Karpas-422 (cell line): ENCODE measurements around the gene KATNIP. TPM values are rescaled to one million over a fixed set of nuclear protein-coding genes. Genes with fewer than 3 reads are reported as not detected.
A peak's percentile ranks its signal among the peaks of the same experiment; 100 is the strongest.
"Not testable (repeated sequence)": the region's sequence is repeated elsewhere in the genome, so short reads cannot be mapped to it uniquely, and the experiment has no call there.

Experiments used
- DNase-seq: peaks from one replicate; pipeline ENCODE4 v3.0.0-alpha.2; 2015
- H2AFZ ChIP-seq: fragments of 200-600 bp; sonication (generic); 2 replicates; pipeline ENCODE4 v1.6.1; 2014; ENCODE audit warnings: antibody characterized with exemption, low read length, mixed read lengths
- H3K27ac ChIP-seq: fragments of 200-600 bp; sonication (generic); 2 replicates; pipeline ENCODE4 v1.5.1; 2014; ENCODE audit warnings: mild to moderate bottlenecking, low read length, moderate library complexity
- H3K27me3 ChIP-seq: fragments of 200-600 bp; sonication (generic); 2 replicates; pipeline ENCODE4 v1.6.1; 2014; ENCODE audit warnings: low read length, mixed read lengths
- H3K36me3 ChIP-seq: fragments of 200-600 bp; sonication (generic); 2 replicates; pipeline ENCODE4 v1.6.1; 2014; ENCODE audit warnings: low read length, mixed read lengths; ENCODE audit not compliant: insufficient read depth
- H3K4me1 ChIP-seq: fragments of 200-600 bp; sonication (generic); 2 replicates; pipeline ENCODE4 v1.6.1; 2014; ENCODE audit warnings: mild to moderate bottlenecking, low read length, mixed read lengths
- H3K4me2 ChIP-seq: fragments of 200-600 bp; sonication (generic); 2 replicates; pipeline ENCODE4 v1.6.1; 2014; ENCODE audit warnings: low read length, low read depth, mild to moderate bottlenecking; ENCODE audit not compliant: poor library complexity, severe bottlenecking
- H3K4me3 ChIP-seq: fragments of 200-600 bp; sonication (generic); 2 replicates; pipeline ENCODE4 v1.5.1; 2014; ENCODE audit warnings: mild to moderate bottlenecking, antibody characterized with exemption, low read length, mixed read lengths
- H3K79me2 ChIP-seq: fragments of 200-600 bp; sonication (generic); 2 replicates; pipeline ENCODE4 v1.6.1; 2014; ENCODE audit warnings: mild to moderate bottlenecking, low read length, mixed read lengths
- H3K9ac ChIP-seq: fragments of 200-600 bp; sonication (generic); 2 replicates; pipeline ENCODE4 v1.6.0; 2014; ENCODE audit warnings: low read length
- H3K9me2 ChIP-seq: fragments of 200-600 bp; sonication (generic), shearing (Covaris generic); replicated peaks from 2 replicates; pipeline ENCODE4 v1.6.0; 2014; ENCODE audit warnings: mild to moderate bottlenecking, low read length, moderate library complexity; ENCODE audit not compliant: insufficient read depth
- H3K9me3 ChIP-seq: fragments of 300-700, 200-600 bp; sonication (generic); 2 replicates; pipeline ENCODE4 v1.6.1; 2014; ENCODE audit warnings: low read length, mixed read lengths
- H4K20me1 ChIP-seq: fragments of 200-600 bp; sonication (generic); 2 replicates; pipeline ENCODE4 v1.6.1; 2014; ENCODE audit warnings: mild to moderate bottlenecking, antibody characterized with exemption, low read length, low read depth; ENCODE audit not compliant: insufficient read depth
- total RNA-seq: library from RNA; depleted of rRNA; stranded (reverse); fragments of >200 nt; shearing (Covaris generic); gene quantifications from 2 replicates; pipeline ENCODE4 v1.2.3, GENCODE V29; 2014; ENCODE audit warnings: low replicate concordance

KATNIP gene
- total RNA-seq, 1 experiment from 2014 or later = 8.5 TPM

DNA sequence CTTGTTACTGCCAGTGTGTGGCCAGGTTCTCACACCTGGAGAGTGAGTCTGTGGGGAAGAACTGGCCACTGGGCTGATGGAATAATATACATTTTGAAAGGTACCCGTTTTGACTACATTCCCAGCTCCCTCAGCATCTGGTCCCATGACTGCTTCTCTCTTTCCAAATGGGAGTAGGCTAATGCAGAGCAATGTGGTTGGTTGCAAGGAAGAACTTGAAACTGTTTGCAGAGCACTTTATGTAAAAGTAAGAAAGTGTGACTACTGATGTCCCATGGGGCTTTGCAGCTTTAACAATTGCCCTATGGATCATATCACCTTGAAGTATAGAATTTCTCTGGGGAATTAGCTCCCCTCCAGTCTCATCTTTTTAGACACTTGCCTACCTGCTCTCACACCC, 9.0 kb downstream of the KATNIP start:
- Histone ChIP-seq H3K4me1 (peaks cover 10% of the 10 kb centered on the region), H3K4me2 (peak overlapping the region; percentile 27), H3K79me2 (peaks cover 64% of the 10 kb centered on the region), H4K20me1 (no peaks in the 10 kb centered on the region), H2AFZ (0 out of 2 replicates have a peak overlapping the region, but pooled peaks have one; percentile 2), H3K9me3 (no peaks in the 10 kb centered on the region), H3K27ac (no peak overlapping the region), H3K9me2 (no peaks in the 10 kb centered on the region), H3K4me3 (no peak overlapping the region), H3K27me3 (no peaks in the 10 kb centered on the region), H3K9ac (no peak overlapping the region), H3K36me3 (no peaks in the 10 kb centered on the region)
- no peak for DNase-seq

- Histone ChIP-seq H3K9ac (no peak overlapping the region), H3K4me1 (peaks cover 10% of the 10 kb centered on the region), H3K4me2 (no peak overlapping the region), H2AFZ (no peak overlapping the region), H3K9me3 (no peaks in the 10 kb centered on the region), H3K4me3 (no peak overlapping the region), H3K79me2 (peaks cover 67% of the 10 kb centered on the region), H3K27ac (no peak overlapping the region), H3K9me2 (no peaks in the 10 kb centered on the region), H4K20me1 (no peaks in the 10 kb centered on the region), H3K27me3 (no peaks in the 10 kb centered on the region), H3K36me3 (no peaks in the 10 kb centered on the region)
- no peak for DNase-seq
Observed at GRCh38 chr16:27561216-27561615, 11.3 kb downstream of the KATNIP start.

DNA sequence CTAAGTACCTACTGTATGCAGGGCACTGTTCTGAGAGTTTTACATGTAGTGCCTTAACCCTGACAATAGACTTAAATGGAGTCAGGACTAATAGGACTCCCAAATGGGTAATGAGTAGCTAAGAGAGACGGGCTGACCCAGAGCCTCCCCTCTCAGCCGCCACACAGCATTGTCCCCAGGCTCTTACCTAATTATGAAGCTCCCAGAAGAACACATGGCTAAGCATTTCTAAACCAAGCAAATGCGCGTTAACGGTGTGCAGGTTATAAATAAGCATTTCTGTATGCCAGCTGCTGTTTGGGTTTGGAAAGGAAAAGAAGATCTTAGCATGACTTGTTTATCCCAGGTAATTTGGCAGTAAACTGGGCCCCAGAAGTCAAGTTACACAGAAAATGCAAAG, 14.3 kb downstream of the KATNIP start:
- H3K4me1 ChIP-seq = peaks cover under 1% of the 10 kb centered on the region
- H3K9me2 ChIP-seq = no peaks in the 10 kb centered on the region
- H3K27me3 ChIP-seq = no peaks in the 10 kb centered on the region
- H2AFZ ChIP-seq = no peak overlapping the region
- no peak overlapping the region for H3K9ac ChIP-seq
- H3K36me3 ChIP-seq = no peaks in the 10 kb centered on the region
- no peak overlapping the region for H3K27ac ChIP-seq
- H3K4me2 ChIP-seq = no peak overlapping the region
- no peaks in the 10 kb centered on the region for H4K20me1 ChIP-seq
- H3K9me3 ChIP-seq = no peaks in the 10 kb centered on the region
- no peak for DNase-seq
- H3K4me3 ChIP-seq = no peak overlapping the region
- peaks cover 56% of the 10 kb centered on the region for H3K79me2 ChIP-seq

DNA sequence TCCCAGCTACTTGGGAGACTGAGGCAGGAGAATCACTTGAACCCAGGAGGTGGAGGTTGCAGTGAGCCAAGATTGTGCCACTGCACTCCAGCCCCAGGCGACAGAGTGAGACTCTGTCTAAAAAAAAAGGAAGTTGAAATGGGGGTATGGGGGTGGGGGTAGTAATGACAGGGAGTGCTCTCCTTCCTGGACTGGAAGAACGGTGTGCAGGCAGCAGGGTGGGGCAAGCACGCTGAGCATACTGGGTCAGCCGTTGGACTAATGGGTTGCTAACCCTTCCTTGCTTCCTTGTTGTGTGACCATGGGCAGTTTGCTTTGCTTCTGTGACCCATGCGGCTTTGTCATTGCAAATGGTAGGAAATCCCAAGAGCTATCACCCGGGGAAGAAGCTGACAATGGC, 16.5 kb downstream of the KATNIP start:
- H4K20me1 ChIP-seq = no peaks in the 10 kb centered on the region
- H3K4me1 ChIP-seq = no peaks in the 10 kb centered on the region
- no peaks in the 10 kb centered on the region for H3K9me3 ChIP-seq
- H2AFZ ChIP-seq = no peak overlapping the region
- DNase-seq = no peak
- H3K36me3 ChIP-seq = no peaks in the 10 kb centered on the region
- H3K9me2 ChIP-seq = no peaks in the 10 kb centered on the region
- H3K4me2 ChIP-seq = no peak overlapping the region
- H3K27me3 ChIP-seq = no peaks in the 10 kb centered on the region
- H3K27ac ChIP-seq = no peak overlapping the region
- no peak overlapping the region for H3K9ac ChIP-seq
- no peak overlapping the region for H3K4me3 ChIP-seq
- peaks cover 50% of the 10 kb centered on the region for H3K79me2 ChIP-seq

GRCh38 chr16:27568077-27568476, 18.1 kb downstream of the KATNIP start:
- Histone ChIP-seq H3K9me2 (no peaks in the 10 kb centered on the region), H2AFZ (no peak overlapping the region), H3K36me3 (no peaks in the 10 kb centered on the region), H4K20me1 (no peaks in the 10 kb centered on the region), H3K9me3 (no peaks in the 10 kb centered on the region), H3K4me1 (no peaks in the 10 kb centered on the region), H3K9ac (no peak overlapping the region), H3K27me3 (no peaks in the 10 kb centered on the region), H3K4me3 (no peak overlapping the region), H3K27ac (no peak overlapping the region), H3K4me2 (no peak overlapping the region), H3K79me2 (peaks cover 42% of the 10 kb centered on the region)
- no peak for DNase-seq

GRCh38 chr16:27570986-27571385, 21.0 kb downstream of the KATNIP start:
- not testable (repeated sequence) for H2AFZ ChIP-seq, H3K9me2 ChIP-seq, H3K36me3 ChIP-seq, H3K27me3 ChIP-seq, H3K4me2 ChIP-seq, H3K4me3 ChIP-seq, H3K9ac ChIP-seq, H3K9me3 ChIP-seq, DNase-seq, H3K27ac ChIP-seq, H3K4me1 ChIP-seq, H4K20me1 ChIP-seq
- peaks cover 30% of the 10 kb centered on the region for H3K79me2 ChIP-seq

DNA sequence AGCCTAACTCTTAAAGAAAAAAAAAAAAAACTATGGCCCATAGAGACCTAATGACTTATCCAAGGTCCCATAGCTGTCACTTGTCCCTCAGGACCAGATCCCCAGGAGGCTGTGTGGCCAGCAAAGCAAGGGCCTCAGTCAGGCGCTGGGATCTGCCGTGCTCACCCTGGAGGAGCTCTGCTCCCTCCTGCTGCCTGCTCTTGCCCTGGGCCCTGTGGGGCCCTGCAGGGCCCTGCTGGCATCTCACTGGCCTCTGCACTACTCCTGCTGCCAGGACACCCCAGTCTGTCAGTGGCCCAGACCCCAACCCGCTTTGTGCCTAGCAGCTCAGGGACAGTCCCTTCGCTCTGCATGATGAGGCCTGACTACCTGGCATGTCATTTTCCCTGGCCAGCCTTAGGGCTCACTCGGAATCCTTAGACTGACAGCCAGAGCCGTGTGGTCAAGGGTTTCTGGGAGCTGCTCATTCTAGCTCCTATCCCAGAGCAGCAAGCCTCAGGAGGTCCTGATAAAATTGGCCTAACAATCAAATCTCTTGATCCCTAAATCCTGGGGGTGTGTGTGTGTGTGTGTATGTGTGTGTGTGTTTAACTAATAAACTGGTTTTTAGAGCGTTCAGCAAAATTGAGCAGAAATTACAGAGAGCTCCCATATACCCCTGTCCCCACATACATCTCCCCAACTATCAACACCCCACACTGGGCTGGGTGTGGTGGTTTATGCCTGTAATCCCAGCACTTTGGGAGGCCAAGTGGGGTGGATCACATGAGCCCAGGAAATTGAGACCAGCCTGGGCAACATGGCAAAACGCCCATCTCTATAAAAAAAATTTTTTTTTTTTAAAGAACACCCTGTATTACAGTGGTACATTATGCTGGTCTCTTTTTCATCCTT, 21.7 kb downstream of the KATNIP start:
- Histone ChIP-seq H3K27me3 (no peaks in the 10 kb centered on the region), H3K4me2 (no peak overlapping the region), H3K9me3 (no peaks in the 10 kb centered on the region), H3K79me2 (peaks cover 23% of the 10 kb centered on the region), H3K4me1 (no peaks in the 10 kb centered on the region), H3K9ac (no peak overlapping the region), H3K4me3 (no peak overlapping the region), H3K9me2 (no peaks in the 10 kb centered on the region), H2AFZ (no peak overlapping the region), H3K27ac (no peak overlapping the region), H3K36me3 (no peaks in the 10 kb centered on the region), H4K20me1 (no peaks in the 10 kb centered on the region)
- no peak for DNase-seq

DNA sequence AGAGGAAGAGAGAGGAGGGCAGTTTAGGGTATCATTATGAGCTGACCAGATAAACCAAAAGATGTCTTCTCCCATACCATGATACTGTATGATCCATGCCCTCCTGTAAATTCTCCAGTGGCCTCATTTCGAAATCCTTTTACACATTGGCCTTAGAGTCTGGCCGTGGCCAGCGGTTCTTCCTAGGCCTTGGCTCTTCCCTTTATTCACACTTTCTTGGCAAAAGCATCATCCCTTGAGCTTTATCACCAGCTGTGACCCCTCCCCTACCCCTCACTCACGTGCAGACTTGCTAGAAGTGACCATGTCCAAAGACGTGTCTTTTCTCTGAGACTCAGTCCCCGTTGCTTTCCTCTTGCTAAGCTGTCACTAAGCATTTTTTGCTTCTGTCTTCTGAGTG, 22.8 kb downstream of the KATNIP start:
- no peaks in the 10 kb centered on the region for H3K27me3 ChIP-seq
- no peaks in the 10 kb centered on the region for H4K20me1 ChIP-seq
- H3K4me2 ChIP-seq = no peak overlapping the region
- H3K36me3 ChIP-seq = no peaks in the 10 kb centered on the region
- H2AFZ ChIP-seq = no peak overlapping the region
- peaks cover 18% of the 10 kb centered on the region for H3K79me2 ChIP-seq
- H3K9ac ChIP-seq = no peak overlapping the region
- DNase-seq = no peak
- no peaks in the 10 kb centered on the region for H3K9me3 ChIP-seq
- H3K9me2 ChIP-seq = no peaks in the 10 kb centered on the region
- H3K4me1 ChIP-seq = no peaks in the 10 kb centered on the region
- H3K27ac ChIP-seq = no peak overlapping the region
- H3K4me3 ChIP-seq = no peak overlapping the region
